ENCODE results near the gene ASB15. TPM values are rescaled to one million over a fixed set of nuclear protein-coding genes. Genes with fewer than 3 reads are reported as not detected.

Gene ASB15
- total RNA-seq, 4 donors from 2014 or later: not detected

DNA sequence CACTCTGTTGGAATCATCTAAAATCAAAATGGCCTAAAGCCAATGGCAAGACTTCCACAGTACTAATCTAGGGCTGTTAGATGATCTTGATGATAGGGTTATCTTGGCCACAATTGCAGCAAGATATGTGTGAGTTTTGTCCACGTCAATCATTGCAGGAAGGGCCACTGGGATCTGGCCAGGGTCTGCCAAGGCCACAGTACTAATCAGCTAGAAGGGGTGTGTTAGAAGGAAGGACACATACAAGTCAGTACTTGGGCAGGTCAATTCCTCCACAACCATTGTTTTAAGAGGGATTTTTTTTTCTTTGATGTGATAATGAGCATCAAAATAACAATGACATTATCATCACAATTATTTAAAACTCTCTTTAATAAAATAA is 55.7 kb downstream of the ASB15 start:
- H3K36me3 ChIP-seq: no peaks in the 10 kb centered on the region
- WGBS, 2 donors: 70 to 71% methylated on average over 1 of the region's 1 CpG
- no peak overlapping the region for H3K4me3 ChIP-seq
- DNase-seq (ENCODE audit: low spot score in 2 of 2): no peak
- no peak overlapping the region for H3K27ac ChIP-seq
- TF ChIP-seq, protein P1, sequence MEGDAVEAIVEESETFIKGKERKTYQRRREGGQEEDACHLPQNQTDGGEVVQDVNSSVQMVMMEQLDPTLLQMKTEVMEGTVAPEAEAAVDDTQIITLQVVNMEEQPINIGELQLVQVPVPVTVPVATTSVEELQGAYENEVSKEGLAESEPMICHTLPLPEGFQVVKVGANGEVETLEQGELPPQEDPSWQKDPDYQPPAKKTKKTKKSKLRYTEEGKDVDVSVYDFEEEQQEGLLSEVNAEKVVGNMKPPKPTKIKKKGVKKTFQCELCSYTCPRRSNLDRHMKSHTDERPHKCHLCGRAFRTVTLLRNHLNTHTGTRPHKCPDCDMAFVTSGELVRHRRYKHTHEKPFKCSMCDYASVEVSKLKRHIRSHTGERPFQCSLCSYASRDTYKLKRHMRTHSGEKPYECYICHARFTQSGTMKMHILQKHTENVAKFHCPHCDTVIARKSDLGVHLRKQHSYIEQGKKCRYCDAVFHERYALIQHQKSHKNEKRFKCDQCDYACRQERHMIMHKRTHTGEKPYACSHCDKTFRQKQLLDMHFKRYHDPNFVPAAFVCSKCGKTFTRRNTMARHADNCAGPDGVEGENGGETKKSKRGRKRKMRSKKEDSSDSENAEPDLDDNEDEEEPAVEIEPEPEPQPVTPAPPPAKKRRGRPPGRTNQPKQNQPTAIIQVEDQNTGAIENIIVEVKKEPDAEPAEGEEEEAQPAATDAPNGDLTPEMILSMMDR (IDR thresholded peaks at IDR 0.05): no peak
- TF ChIP-seq EP300 (IDR thresholded peaks at IDR 0.05): no peak
- TF ChIP-seq POLR2A (IDR thresholded peaks at IDR 0.05): no peak
- no peaks in the 10 kb centered on the region for H3K9me3 ChIP-seq
- no peaks in the 10 kb centered on the region for H3K27me3 ChIP-seq
- no peaks in the 10 kb centered on the region for H3K4me1 ChIP-seq

DNA sequence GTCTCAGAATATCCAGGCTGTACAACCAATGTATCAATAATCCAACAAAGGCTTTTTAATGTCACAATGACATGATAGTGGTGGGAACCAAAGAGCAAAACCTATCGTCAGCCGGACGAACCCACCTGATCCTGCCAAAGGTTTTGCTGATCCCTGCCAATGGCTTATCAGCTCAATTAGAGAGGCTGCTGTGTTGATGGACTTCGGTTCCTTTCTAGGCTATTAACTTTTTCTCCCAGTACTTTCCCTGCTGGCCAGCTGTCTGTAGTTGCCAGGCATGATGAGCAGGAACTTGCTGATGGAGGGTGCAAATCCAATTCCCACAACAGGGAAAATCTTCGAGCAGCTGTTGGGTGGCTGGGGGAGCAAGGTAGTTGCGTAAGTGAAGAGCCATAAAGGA is 56.4 kb downstream of the ASB15 start:
- peaks cover 0 to under 1% of the 10 kb centered on the region in 2 donors for H3K27me3 ChIP-seq
- no peak overlapping the region for H3K27ac ChIP-seq
- TF ChIP-seq POLR2A (IDR thresholded peaks at IDR 0.05): no peak
- H3K9me3 ChIP-seq: no peaks in the 10 kb centered on the region
- DNase-seq (ENCODE audit: low spot score in 2 of 2): no peak
- no peak overlapping the region for H3K4me3 ChIP-seq
- WGBS, 2 donors: 84 to 91% methylated on average over 6 of the region's 6 CpGs
- H3K36me3 ChIP-seq: no peaks in the 10 kb centered on the region
- no peaks in the 10 kb centered on the region for H3K4me1 ChIP-seq

DNA sequence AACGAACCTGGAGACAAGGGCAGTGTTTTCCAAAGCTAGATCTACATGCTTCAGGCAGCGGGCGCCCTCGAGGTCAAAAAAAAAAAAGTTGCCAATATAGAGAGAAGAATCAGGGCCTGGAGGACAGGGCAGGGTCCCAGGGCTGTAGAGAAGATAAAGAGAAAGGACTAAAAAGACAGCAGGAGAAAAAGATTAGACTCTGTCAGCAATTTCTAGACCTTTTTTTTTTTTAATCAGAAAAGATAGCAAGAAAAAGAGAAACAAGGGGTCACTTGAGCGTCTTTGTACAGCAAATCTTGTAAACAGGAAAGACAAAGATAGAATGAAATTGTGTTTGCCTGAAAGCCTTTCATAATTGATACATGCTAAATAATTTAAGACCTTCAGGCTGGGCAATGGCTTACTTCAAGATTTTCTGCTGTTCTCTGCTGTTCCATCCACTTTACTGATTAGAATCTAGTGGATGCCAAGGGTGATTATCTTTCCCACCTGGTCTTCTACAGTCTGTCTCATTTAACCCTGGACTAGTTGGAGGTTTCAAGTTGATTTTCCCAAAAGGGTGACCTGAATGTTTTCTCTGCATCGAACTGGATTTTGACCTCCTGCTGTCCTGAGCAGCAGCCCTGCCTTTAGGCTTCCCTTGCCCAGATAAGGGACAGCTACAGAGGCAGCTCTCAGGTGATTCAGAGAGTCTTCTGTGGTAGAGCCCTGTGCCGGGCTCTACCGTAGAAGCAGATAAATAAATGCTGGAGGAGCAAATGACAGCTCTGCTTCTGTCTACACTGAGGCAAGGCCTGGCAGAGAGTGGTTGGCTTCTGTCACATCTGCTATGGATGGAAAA is 59.1 kb downstream of the ASB15 start:
- WGBS, 2 donors: 71% methylated on average over 8 of the region's 8 CpGs
- no peak for DNase-seq (ENCODE audit: low spot score in 2 of 2)
- Histone ChIP-seq H3K27me3 (peaks cover 0 to 4% of the 10 kb centered on the region in 2 donors), H3K36me3 (no peaks in the 10 kb centered on the region), H3K9me3 (no peaks in the 10 kb centered on the region), H3K4me1 (no peaks in the 10 kb centered on the region), H3K27ac (no peak overlapping the region), H3K4me3 (no peak overlapping the region)
- TF ChIP-seq EP300 (IDR thresholded peaks at IDR 0.05) (no peak), POLR2A (IDR thresholded peaks at IDR 0.05) (no peak)
- TF ChIP-seq, protein P1 (IDR thresholded peaks at IDR 0.05): no peak

DNA sequence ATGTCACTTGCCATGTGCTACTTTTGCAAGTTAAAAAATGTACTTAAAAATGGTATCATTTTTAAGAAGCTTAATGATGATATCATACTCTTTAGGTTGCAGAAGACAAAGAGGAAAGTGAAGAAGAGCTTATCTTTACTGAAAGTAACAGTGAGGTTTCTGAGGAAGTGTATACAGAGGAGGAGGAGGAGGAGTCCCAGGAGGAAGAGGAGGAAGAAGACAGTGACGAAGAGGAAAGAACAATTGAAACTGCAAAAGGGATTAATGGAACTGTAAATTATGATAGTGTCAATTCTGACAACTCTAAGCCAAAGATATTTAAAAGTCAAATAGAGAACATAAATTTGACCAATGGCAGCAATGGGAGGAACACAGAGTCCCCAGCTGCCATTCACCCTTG is 60.1 kb downstream of the ASB15 start:
- Histone ChIP-seq H3K4me3 (no peak overlapping the region), H3K36me3 (no peaks in the 10 kb centered on the region), H3K4me1 (no peaks in the 10 kb centered on the region), H3K27me3 (peaks cover 0 to 4% of the 10 kb centered on the region in 2 donors), H3K9me3 (no peaks in the 10 kb centered on the region), H3K27ac (no peak overlapping the region)
- TF ChIP-seq, protein P1 (IDR thresholded peaks at IDR 0.05): no peak
- TF ChIP-seq EP300 (IDR thresholded peaks at IDR 0.05): no peak
- no peak for TF ChIP-seq POLR2A (IDR thresholded peaks at IDR 0.05)
- DNase-seq (ENCODE audit: low spot score in 2 of 2): no peak
- 69 to 76% methylated on average over 1 of the region's 1 CpG for WGBS, 2 donors

DNA sequence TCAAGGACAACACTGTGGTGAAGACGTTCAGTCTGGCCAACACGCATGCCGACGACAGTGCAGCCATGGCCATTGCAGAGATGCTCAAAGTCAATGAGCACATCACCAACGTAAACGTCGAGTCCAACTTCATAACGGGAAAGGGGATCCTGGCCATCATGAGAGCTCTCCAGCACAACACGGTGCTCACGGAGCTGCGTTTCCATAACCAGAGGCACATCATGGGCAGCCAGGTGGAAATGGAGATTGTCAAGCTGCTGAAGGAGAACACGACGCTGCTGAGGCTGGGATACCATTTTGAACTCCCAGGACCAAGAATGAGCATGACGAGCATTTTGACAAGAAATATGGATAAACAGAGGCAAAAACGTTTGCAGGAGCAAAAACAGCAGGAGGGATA is 60.7 kb downstream of the ASB15 start:
- WGBS, 2 donors: 93 to 94% methylated on average over 15 of the region's 15 CpGs
- H3K36me3 ChIP-seq: no peaks in the 10 kb centered on the region

More for the DNA sequence above, 60.7 kb downstream of the ASB15 start:
- peaks cover 0 to 4% of the 10 kb centered on the region in 2 donors for H3K27me3 ChIP-seq
- H3K4me3 ChIP-seq: no peak overlapping the region
- no peak overlapping the region for H3K27ac ChIP-seq
- TF ChIP-seq POLR2A (IDR thresholded peaks at IDR 0.05) (no peak), EP300 (IDR thresholded peaks at IDR 0.05) (no peak)
- TF ChIP-seq, protein P1 (IDR thresholded peaks at IDR 0.05): no peak
- no peak for DNase-seq (ENCODE audit: low spot score in 2 of 2)
- H3K4me1 ChIP-seq: no peaks in the 10 kb centered on the region
- no peaks in the 10 kb centered on the region for H3K9me3 ChIP-seq
